Mucosa of rectum (tissue), 2 donors: ENCODE measurements around the gene UBE3A.

Source experiments
- H3K27ac ChIP-seq, 2 donors: one replicate each; pipeline ENCODE4 v1.7.0; 2013; ENCODE audit warnings: inconsistent platforms in 2 of 2, low read depth in 2 of 2, low read length in 2 of 2
- H3K27me3 ChIP-seq, 2 donors: one replicate each; pipeline ENCODE4 v1.7.0; 2013; ENCODE audit warnings: low read length in 2 of 2; ENCODE audit not compliant: control insufficient read depth in 2 of 2, insufficient read depth in 2 of 2
- H3K36me3 ChIP-seq, 2 donors: one replicate each; pipeline ENCODE4 v1.7.0; 2013; ENCODE audit warnings: low read length in 2 of 2; ENCODE audit not compliant: control insufficient read depth in 2 of 2, insufficient read depth in 2 of 2
- H3K4me1 ChIP-seq, 2 donors: one replicate each; pipeline ENCODE4 v1.7.0; 2013; ENCODE audit warnings: low read length in 2 of 2, mild to moderate bottlenecking in 1 of 2; ENCODE audit not compliant: control insufficient read depth in 2 of 2, insufficient read depth in 2 of 2
- H3K4me3 ChIP-seq, 2 donors: one replicate each; pipeline ENCODE4 v1.7.0; 2013; ENCODE audit warnings: low read length in 2 of 2
- H3K9ac ChIP-seq, 2 donors: one replicate each; pipeline ENCODE4 v1.7.0; 2013; ENCODE audit warnings: low read length in 2 of 2, low read depth in 1 of 2, mild to moderate bottlenecking in 1 of 2
- H3K9me3 ChIP-seq, 2 donors: one replicate each; pipeline ENCODE4 v1.7.0; 2013; ENCODE audit warnings: low read length in 2 of 2; ENCODE audit not compliant: control insufficient read depth in 2 of 2
- donor health status: healthy.
- donor health status: Normal muscosa, but diverticular disease.

UBE3A gene

GRCh38 chr15:25441111-25441510 is 2.3 kb upstream of the UBE3A start:
- peaks cover 14 to 15% of the 10 kb centered on the region in 2 donors for H3K4me1 ChIP-seq
- no peak overlapping the region for H3K27ac ChIP-seq
- no peaks in the 10 kb centered on the region for H3K9me3 ChIP-seq
- no peaks in the 10 kb centered on the region for H3K27me3 ChIP-seq
- no peak overlapping the region for H3K4me3 ChIP-seq
- H3K36me3 ChIP-seq, result no peaks in the 10 kb centered on the region
- H3K9ac ChIP-seq, result no peak overlapping the region

GRCh38 chr15:25439369-25439836 is 579 bp upstream of the UBE3A start:
- H3K36me3 ChIP-seq, result no peaks in the 10 kb centered on the region
- peak overlapping the region; percentile 92 to 97 for H3K9ac ChIP-seq
- H3K4me1 ChIP-seq, result peaks cover 14 to 15% of the 10 kb centered on the region in 2 donors
- H3K4me3 ChIP-seq, result peak overlapping the region; percentile 82 to 88
- no peaks in the 10 kb centered on the region for H3K9me3 ChIP-seq
- peak overlapping the region; percentile 95 to 96 for H3K27ac ChIP-seq
- no peaks in the 10 kb centered on the region for H3K27me3 ChIP-seq

GRCh38 chr15:25437777-25438600 is 835 bp downstream of the UBE3A start:
- Histone ChIP-seq H3K27me3 (no peaks in the 10 kb centered on the region), H3K9ac (peak overlapping the region; percentile 65 to 97), H3K9me3 (no peaks in the 10 kb centered on the region), H3K4me1 (peaks cover 17 to 20% of the 10 kb centered on the region in 2 donors), H3K27ac (peak overlapping the region; percentile 95 to 96), H3K36me3 (no peaks in the 10 kb centered on the region), H3K4me3 (peak overlapping the region; percentile 87 to 88)

GRCh38 chr15:25436707-25437106 is 2.1 kb downstream of the UBE3A start:
- Histone ChIP-seq H3K27me3 (no peaks in the 10 kb centered on the region), H3K9ac (no peak overlapping the region), H3K9me3 (no peaks in the 10 kb centered on the region), H3K4me1 (peaks cover 17 to 27% of the 10 kb centered on the region in 2 donors), H3K4me3 (peak overlapping the region in 1 of 2 donors; percentile 87), H3K27ac (no peak overlapping the region), H3K36me3 (no peaks in the 10 kb centered on the region)

- no peak overlapping the region for H3K4me3 ChIP-seq
- no peak overlapping the region for H3K27ac ChIP-seq
Observed at GRCh38 chr15:25435474-25436243, 3.2 kb downstream of the UBE3A start.

GRCh38 chr15:25433118-25433865 is 5.5 kb downstream of the UBE3A start:
- Histone ChIP-seq H3K4me3 (no peak overlapping the region), H3K36me3 (no peaks in the 10 kb centered on the region), H3K27me3 (no peaks in the 10 kb centered on the region), H3K9me3 (no peaks in the 10 kb centered on the region), H3K9ac (no peak overlapping the region), H3K27ac (no peak overlapping the region), H3K4me1 (peaks cover 20 to 24% of the 10 kb centered on the region in 2 donors)

More at GRCh38 chr15:25435474-25436243, 3.2 kb downstream of the UBE3A start:
- Histone ChIP-seq H3K4me1 (peaks cover 17 to 27% of the 10 kb centered on the region in 2 donors), H3K9me3 (no peaks in the 10 kb centered on the region), H3K9ac (no peak overlapping the region), H3K27me3 (no peaks in the 10 kb centered on the region), H3K36me3 (no peaks in the 10 kb centered on the region)

- Histone ChIP-seq H3K9ac (no peak overlapping the region), H3K4me1 (peaks cover 12 to 14% of the 10 kb centered on the region in 2 donors), H3K27ac (peak overlapping the region in 1 of 2 donors; percentile 38), H3K36me3 (no peaks in the 10 kb centered on the region), H3K9me3 (no peaks in the 10 kb centered on the region), H3K4me3 (peak overlapping the region in 1 of 2 donors; percentile 40), H3K27me3 (no peaks in the 10 kb centered on the region)
Observed at GRCh38 chr15:25431836-25432561, 6.8 kb downstream of the UBE3A start.

GRCh38 chr15:25427861-25428260 is 11.0 kb downstream of the UBE3A start:
- Histone ChIP-seq H3K4me1 (peaks cover 6 to 7% of the 10 kb centered on the region in 2 donors), H3K9me3 (no peaks in the 10 kb centered on the region), H3K4me3 (no peak overlapping the region), H3K9ac (no peak overlapping the region), H3K27ac (no peak overlapping the region), H3K36me3 (no peaks in the 10 kb centered on the region), H3K27me3 (no peaks in the 10 kb centered on the region)

GRCh38 chr15:25426896-25427610 is 11.8 kb downstream of the UBE3A start:
- Histone ChIP-seq H3K27ac (no peak overlapping the region), H3K9me3 (no peaks in the 10 kb centered on the region), H3K27me3 (no peaks in the 10 kb centered on the region), H3K36me3 (no peaks in the 10 kb centered on the region), H3K4me1 (peaks cover 2 to 7% of the 10 kb centered on the region in 2 donors), H3K9ac (no peak overlapping the region), H3K4me3 (no peak overlapping the region)
